Motor neuron (in vitro differentiated cells): Measurements from ENCODE around the gene ENPP6. TPM values are rescaled to one million over a fixed set of nuclear protein-coding genes. Genes with fewer than 3 reads are reported as not detected.

ENCODE experiments used
- ATAC-seq, 8 experiments: fragments of 200-7000 bp; cut with Tn5 transposase; replicated peaks in 6 of 8; 2 replicates each; pipeline ENCODE4 v1.8.0; 2021; ENCODE audit warnings: mild to moderate bottlenecking in 8 of 8, moderate library complexity in 8 of 8
- H3K27ac ChIP-seq, 2 donors: fragments of 250-450 bp; sonication (Bioruptor Pico); 2 replicates each; pipeline ENCODE4 v1.9.0; 2021; ENCODE audit warnings: antibody characterized with exemption in 2 of 2, mild to moderate bottlenecking in 2 of 2, moderate library complexity in 1 of 2
- H3K4me1 ChIP-seq, 2 donors: fragments of 250-450 bp; sonication (Bioruptor Pico); replicated peaks in 1 of 2; 2 replicates each; pipeline ENCODE4 v1.6.1; 2021; ENCODE audit warnings: antibody characterized with exemption in 2 of 2, mild to moderate bottlenecking in 2 of 2, moderate library complexity in 1 of 2
- H3K4me3 ChIP-seq, 5 donors: fragments of 250-450 bp; sonication (Bioruptor Pico); 2 replicates each; pipeline ENCODE4 v1.9.0; 2021; ENCODE audit warnings: antibody characterized with exemption in 5 of 5, mild to moderate bottlenecking in 5 of 5, moderate library complexity in 4 of 5
- WGBS, 10 experiments: fragments of 450-650 bp; shearing (Covaris generic); methylation state at CpG; one replicate each; pipeline ENCODE4 v1.0.0; 2022; 5-methylcytosine and 5-hydroxymethylcytosine counted together
- in situ Hi-C, 9 experiments: fragments of 400-800 bp; cut with MboI; loops; one replicate each; pipeline ENCODE4 v1.15.0; 2021; ENCODE audit warnings: low sequenced_read_pairs in 9 of 9, low pct_unique_long_range_greater_than_20kb in 2 of 9; ENCODE audit not compliant: unreplicated experiment in 9 of 9
- total RNA-seq, 8 experiments: library from RNA; unstranded; fragments of 300-600 nt; gene quantifications; 2 replicates each; pipeline versions ENCODE4 v1.2.3 to v1.2.4, GENCODE V29; 2022

Gene ENPP6
- total RNA-seq, 8 experiments from 2014 or later = 0.05 to 0.64 (median 0.14) TPM; not detected in 3

DNA sequence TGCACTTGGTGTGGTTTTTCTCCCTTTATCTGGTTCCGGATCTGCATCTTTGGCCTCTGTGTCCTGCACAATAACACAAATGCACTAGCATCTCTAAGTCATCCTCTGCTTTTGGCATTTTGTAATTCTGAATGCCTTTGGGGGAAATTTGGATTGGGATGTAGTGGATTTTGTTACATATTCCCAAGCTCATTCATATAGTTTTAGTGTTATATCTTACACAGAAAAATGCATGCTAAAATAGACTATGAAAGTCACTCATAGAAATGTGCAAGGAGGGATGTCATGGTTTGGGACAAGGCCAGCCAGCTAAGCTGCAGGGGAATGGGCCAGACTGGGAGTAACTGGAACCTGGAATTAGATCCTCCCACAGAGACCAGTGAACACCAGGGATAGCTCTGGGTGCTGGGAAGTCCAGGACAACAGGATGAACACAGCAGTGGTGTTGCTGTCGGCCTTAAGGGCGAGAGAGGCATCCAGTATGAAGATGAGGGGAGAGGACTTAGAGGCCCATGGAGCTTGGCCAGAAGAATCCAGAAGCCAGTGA, 20.1 kb downstream of the ENPP6 start:
- WGBS, 10 experiments = 0 to 100% (median 70%) methylated on average over 1 to 3 of the region's 3 CpGs; no CpG with 5 or more reads in 4 of the 10 experiments
- H3K4me1 ChIP-seq = no peaks in the 10 kb centered on the region
- ATAC-seq = peak in 2 of 8 experiments; percentile 13 to 39
- H3K4me3 ChIP-seq = no peak overlapping the region
- in situ Hi-C loops = no loop called here
- H3K27ac ChIP-seq = no peak overlapping the region

- no peak overlapping the region for H3K4me3 ChIP-seq
- peak in 3 of 8 experiments; percentile 90 to 94 (median 91) for ATAC-seq
- 0 to 84% (median 32%) methylated on average over 1 to 5 of the region's 5 CpGs; no CpG with 5 or more reads in 2 of the 10 experiments for WGBS, 10 experiments
- no peaks in the 10 kb centered on the region for H3K4me1 ChIP-seq
- H3K27ac ChIP-seq = no peak overlapping the region
- in situ Hi-C loops = no loop called here
Measured at GRCh38 chr4:184196730-184197385, 20.8 kb downstream of the ENPP6 start.

DNA sequence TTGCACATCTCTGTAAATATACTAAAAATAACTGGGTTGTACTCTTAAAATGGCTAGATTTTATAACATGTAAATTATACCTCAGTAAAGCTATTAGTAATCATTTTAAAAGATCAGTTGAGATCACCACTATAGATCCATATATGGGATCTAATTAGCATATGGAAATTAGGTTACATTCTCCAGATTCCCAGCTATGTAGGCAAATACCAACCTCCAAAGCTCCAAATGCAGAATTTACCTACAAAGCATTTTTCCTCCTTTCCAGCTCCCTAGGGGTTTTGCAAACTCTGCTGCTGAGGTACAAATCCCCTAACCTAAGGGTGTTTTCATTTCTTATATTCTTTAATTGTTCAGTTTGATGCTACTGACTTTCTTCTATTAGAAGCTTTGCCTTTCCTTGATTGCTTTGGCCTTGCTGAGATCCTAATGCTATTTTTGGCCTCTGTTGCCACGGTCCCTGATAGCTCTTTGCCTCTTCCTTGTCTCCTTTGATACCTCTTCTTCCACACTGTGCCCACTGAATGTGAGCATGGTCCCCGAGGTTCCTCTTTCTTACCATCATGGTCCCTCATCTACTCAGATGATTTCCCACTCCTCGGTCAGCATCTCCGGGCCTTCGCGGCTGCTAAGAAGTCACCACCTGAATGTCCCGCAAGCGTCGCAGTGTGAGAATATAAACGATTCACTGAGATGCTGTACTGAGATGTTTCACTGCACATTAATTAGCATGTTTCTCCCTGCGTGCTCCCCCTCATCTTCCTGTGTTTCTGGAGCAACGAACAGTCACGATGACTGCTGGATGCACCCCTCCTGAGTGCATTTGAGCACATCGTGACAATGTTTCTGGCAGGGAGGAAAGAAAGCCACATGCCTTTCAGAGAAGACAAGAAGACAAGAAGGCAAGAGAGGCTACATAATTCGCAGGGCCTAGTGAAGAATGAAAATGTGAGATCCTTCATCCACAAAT, 23.8 kb downstream of the ENPP6 start:
- ATAC-seq = peak in 1 of 8 experiments; percentile 45
- Histone ChIP-seq H3K27ac (no peak overlapping the region), H3K4me1 (peaks cover 0 to 4% of the 10 kb centered on the region in 2 donors), H3K4me3 (no peak overlapping the region)
- 48 to 94% (median 83%) methylated on average over 2 to 13 of the region's 15 CpGs for WGBS, 10 experiments
- in situ Hi-C loops = no loop called here

DNA sequence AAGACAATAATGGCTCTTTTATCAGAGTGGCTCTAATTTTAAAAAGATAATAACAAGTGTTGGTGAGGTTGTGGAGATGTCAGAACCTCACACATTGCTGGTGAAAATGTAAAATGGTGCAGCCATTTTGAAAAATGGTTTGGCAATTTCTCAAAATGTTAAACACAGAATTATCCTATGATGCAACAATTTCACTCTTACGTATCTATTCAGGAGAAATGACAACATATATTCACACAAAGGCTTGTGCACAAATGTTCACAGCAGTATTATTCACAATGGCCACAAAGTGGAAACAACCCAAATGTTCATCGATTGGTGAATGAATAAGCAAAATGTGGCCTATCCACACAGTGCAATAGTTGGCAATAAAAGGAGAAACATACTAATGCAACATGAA, 24.7 kb downstream of the ENPP6 start:
- WGBS, 10 experiments = 31 to 100% (median 88%) methylated on average over 1 to 2 of the region's 2 CpGs
- Histone ChIP-seq H3K4me3 (no peak overlapping the region), H3K27ac (no peak overlapping the region), H3K4me1 (peaks cover 5 to 10% of the 10 kb centered on the region in 2 donors)
- in situ Hi-C loops = no loop called here
- no peak for ATAC-seq

- in situ Hi-C loops = no loop called here
- Histone ChIP-seq H3K27ac (no peak overlapping the region), H3K4me3 (no peak overlapping the region), H3K4me1 (peaks cover 6 to 12% of the 10 kb centered on the region in 2 donors)
- 0 to 100% (median 78%) methylated on average over 1 to 6 of the region's 6 CpGs; no CpG with 5 or more reads in 2 of the 10 experiments for WGBS, 10 experiments
- ATAC-seq = no peak
Measured at GRCh38 chr4:184191267-184191666, 26.4 kb downstream of the ENPP6 start.

DNA sequence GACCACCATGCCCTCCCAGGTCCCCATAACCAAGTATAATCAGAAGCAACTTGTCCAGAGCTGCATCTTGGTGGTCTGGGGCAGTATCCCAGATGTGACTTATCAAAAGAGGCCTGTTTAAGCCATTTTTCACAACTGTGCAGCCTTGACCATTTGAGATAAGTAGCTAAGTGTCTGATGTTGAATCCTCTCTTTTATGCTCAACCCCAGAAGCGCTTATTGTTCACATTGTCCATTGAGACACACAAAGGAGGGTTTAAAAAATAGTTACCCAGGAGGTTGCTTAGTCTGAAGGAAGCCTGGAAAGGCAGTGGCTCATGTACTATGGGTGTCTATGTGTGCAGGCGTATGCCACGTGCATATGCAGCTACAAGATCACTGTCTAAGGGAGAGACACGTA, 27.0 kb downstream of the ENPP6 start:
- in situ Hi-C loops = no loop called here
- H3K4me1 ChIP-seq = peaks cover 6 to 12% of the 10 kb centered on the region in 2 donors
- ATAC-seq = no peak
- no peak overlapping the region for H3K27ac ChIP-seq
- no peak overlapping the region for H3K4me3 ChIP-seq
- WGBS, 10 experiments = 0 to 98% (median 75%) methylated on average over 1 to 4 of the region's 4 CpGs; no CpG with 5 or more reads in 3 of the 10 experiments

- WGBS, 10 experiments = 40 to 100% (median 94%) methylated on average over 1 to 4 of the region's 4 CpGs; no CpG with 5 or more reads in 1 of the 10 experiments
- peaks cover 6 to 12% of the 10 kb centered on the region in 2 donors for H3K4me1 ChIP-seq
- no peak overlapping the region for H3K27ac ChIP-seq
- ATAC-seq = no peak
- no peak overlapping the region for H3K4me3 ChIP-seq
- in situ Hi-C loops = no loop called here
Measured at GRCh38 chr4:184189966-184190365, 27.7 kb downstream of the ENPP6 start.

- WGBS, 10 experiments = 21 to 78% (median 60%) methylated on average over 2 to 11 of the region's 12 CpGs; no CpG with 5 or more reads in 2 of the 10 experiments
- H3K27ac ChIP-seq = peak overlapping the region; percentile 31 to 58
- ATAC-seq = peak in 5 of 8 experiments; percentile 46 to 92 (median 86)
- peaks cover 6 to 12% of the 10 kb centered on the region in 2 donors for H3K4me1 ChIP-seq
- in situ Hi-C loops = no loop called here
- no peak overlapping the region for H3K4me3 ChIP-seq
Measured at GRCh38 chr4:184188443-184189400, 29.0 kb downstream of the ENPP6 start.

- H3K4me1 ChIP-seq = no peaks in the 10 kb centered on the region
- H3K4me3 ChIP-seq = no peak overlapping the region
- WGBS, 10 experiments = 67 to 97% (median 74%) methylated on average over 1 to 5 of the region's 6 CpGs; no CpG with 5 or more reads in 6 of the 10 experiments
- in situ Hi-C loops = loop anchor here in 1 of 9 experiments (10.0 kb wide), 1 partner anchor 342 kb away; no protein-coding TSS in a partner anchor
- no peak for ATAC-seq
- H3K27ac ChIP-seq = no peak overlapping the region
Measured at GRCh38 chr4:184177271-184177670, 40.4 kb downstream of the ENPP6 start.

DNA sequence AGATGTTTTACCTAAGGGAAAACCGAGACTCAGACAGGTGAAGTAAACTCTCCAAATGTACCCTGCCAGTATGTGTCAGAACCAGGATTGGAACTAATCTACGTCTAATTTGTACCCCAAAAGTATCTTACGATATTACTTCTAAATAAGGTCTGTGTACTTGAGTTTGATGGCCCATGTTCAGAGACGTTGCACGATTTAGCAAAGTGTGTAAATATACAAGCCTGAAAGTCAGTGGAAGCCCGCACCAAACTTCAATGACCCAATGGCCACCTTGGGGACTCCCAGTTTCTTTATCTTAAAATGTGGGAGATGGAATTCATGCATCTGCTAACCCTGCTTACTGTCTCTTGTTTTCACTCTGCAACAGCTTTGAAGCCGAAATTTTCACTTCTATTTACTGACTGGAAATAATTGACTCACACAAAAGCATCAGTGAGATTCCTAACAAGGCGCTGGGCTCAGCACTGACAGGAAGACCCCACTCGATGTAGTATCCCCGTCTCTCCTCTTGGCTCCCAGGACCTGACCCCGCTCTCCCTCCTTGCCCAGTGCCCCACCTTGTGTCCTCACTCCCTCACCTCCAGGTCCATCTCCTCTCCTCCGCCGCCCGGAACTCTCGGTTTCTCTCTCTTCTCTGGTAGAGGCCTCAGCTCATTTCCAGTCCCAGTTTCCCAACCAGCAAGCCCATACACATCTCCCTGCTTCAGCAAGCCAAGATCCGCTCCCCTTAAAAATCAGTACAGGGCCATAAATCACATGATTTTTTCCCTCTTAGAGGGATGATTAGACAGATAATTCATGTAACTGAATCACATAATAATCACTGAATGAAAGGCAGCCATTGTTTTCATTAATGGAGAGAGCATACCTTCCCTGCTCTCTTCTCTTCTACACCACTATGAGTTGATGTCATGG, 42.8 kb downstream of the ENPP6 start:
- H3K4me1 ChIP-seq = no peaks in the 10 kb centered on the region
- in situ Hi-C loops = loop anchor here in 4 of 9 experiments (10.0 to 25.0 kb wide), 3 partner anchors 338 to 688 kb away; no protein-coding TSS in a partner anchor

DNA sequence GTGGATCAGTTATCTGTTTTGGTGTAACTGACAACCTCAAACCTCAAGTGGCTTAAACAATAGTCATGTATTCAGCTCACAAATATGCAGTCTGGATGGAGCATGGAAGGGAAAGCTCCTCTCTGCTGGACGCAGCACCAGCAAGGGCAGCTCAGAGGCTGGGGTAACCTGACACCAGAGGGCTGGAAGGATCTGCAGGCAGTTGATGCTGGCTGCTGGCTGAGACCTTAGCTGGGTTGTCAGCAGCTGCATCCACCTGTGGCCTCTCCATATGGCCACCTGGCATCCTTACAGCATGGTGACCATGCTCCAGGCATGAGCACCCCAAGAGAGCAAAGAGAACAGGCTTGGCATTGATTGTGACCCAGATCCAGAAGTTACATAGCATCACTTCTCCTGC, 46.7 kb downstream of the ENPP6 start:
- 60% methylated on average over 1 of the region's 1 CpG; no CpG with 5 or more reads in 9 of the 10 experiments for WGBS, 10 experiments
- H3K4me3 ChIP-seq = no peak overlapping the region
- no peak overlapping the region for H3K27ac ChIP-seq
- peak in 1 of 8 experiments; percentile 24 for ATAC-seq
- peaks cover 0 to 3% of the 10 kb centered on the region in 2 donors for H3K4me1 ChIP-seq
- in situ Hi-C loops = loop anchor here in 4 of 9 experiments (10.0 to 25.0 kb wide), 3 partner anchors 334 to 684 kb away; no protein-coding TSS in a partner anchor

More for the DNA sequence above, 42.8 kb downstream of the ENPP6 start:
- Histone ChIP-seq H3K4me3 (no peak overlapping the region), H3K27ac (no peak overlapping the region)
- WGBS, 10 experiments = 30 to 100% (median 75%) methylated on average over 1 to 9 of the region's 16 CpGs; no CpG with 5 or more reads in 1 of the 10 experiments
- ATAC-seq = no peak
